Stimulated activated CD8-positive, alpha-beta memory T cell treated with anti-CD3 and anti-CD28 coated beads, Interleukin-12 subunit alpha, Interleukin-12 subunit beta, amount 100 ng/mL, for 1 hour (primary cell): ENCODE results near the gene CNTFR.
"Not testable (repeated sequence)": the region's sequence is repeated elsewhere in the genome, so short reads cannot be mapped to it uniquely, and the experiment has no call there.

Source experiments
- DNase-seq: peaks from one replicate; pipeline ENCODE4 v3.0.0-alpha.2; 2020; ENCODE audit warnings: low read depth

CNTFR gene

GRCh38 chr9:34589636-34590380, at the start of gene CNTFR:
CNTFR (minus strand) TSS chr9:34589724; CDS start chr9:34568981, 20,743 bp downstream.
- DNase-seq = no peak

GRCh38 chr9:34639322-34639721, 49.8 kb upstream of the CNTFR start:
- not testable (repeated sequence) for DNase-seq

GRCh38 chr9:34638138-34638445, 48.6 kb upstream of the CNTFR start:
- DNase-seq = no peak

- peak; percentile 87 for DNase-seq
Observed at GRCh38 chr9:34637356-34638137, 48.0 kb upstream of the CNTFR start, which contains the start of gene SIGMAR1. SIGMAR1 (minus strand) TSS chr9:34637787; CDS start chr9:34637697, 90 bp downstream.

- DNase-seq = no peak
Observed at GRCh38 chr9:34636791-34637355, 47.3 kb upstream of the CNTFR start.

- DNase-seq = no peak
Observed at GRCh38 chr9:34635556-34635955, 46.0 kb upstream of the CNTFR start.

- no peak for DNase-seq
Observed at GRCh38 chr9:34634551-34635248, 45.2 kb upstream of the CNTFR start.

- peak; percentile 66 for DNase-seq
Observed at GRCh38 chr9:34633851-34634550, 44.5 kb upstream of the CNTFR start.

GRCh38 chr9:34633166-34633565, 43.6 kb upstream of the CNTFR start:
- no peak for DNase-seq

- DNase-seq = no peak
Observed at GRCh38 chr9:34630402-34631154, 41.1 kb upstream of the CNTFR start.

- no peak for DNase-seq
Observed at GRCh38 chr9:34629491-34629808, 39.9 kb upstream of the CNTFR start.

GRCh38 chr9:34628656-34629490, 39.3 kb upstream of the CNTFR start, which contains the start of gene ARID3C:
ARID3C (minus strand) TSS chr9:34629066; CDS start chr9:34628014, 1,052 bp downstream.
- no peak for DNase-seq

GRCh38 chr9:34627716-34628655, 38.5 kb upstream of the CNTFR start:
- DNase-seq = no peak

GRCh38 chr9:34625186-34625486, 35.6 kb upstream of the CNTFR start:
- DNase-seq = no peak

GRCh38 chr9:34624475-34625185, 35.1 kb upstream of the CNTFR start:
- no peak for DNase-seq

- DNase-seq = no peak
Observed at GRCh38 chr9:34623374-34624235, 34.1 kb upstream of the CNTFR start.
